B cell (primary cell): ENCODE measurements around the gene HOXD3. TPM values are rescaled to one million over a fixed set of nuclear protein-coding genes. Genes with fewer than 3 reads are reported as not detected.

Source experiments
- ATAC-seq: fragments of 200-7000 bp; cut with Tn5 transposase; one replicate; pipeline ENCODE4 v1.10.0; 2021; ENCODE audit warnings: low read depth, mild to moderate bottlenecking, moderate number of reproducible peaks, moderate library complexity
- CTCF ChIA-PET: fragments of 350-600 bp; sonication (Branson Sonifier 250); formaldehyde crosslinking; loops from one replicate; lab custom pipeline; 2021; ENCODE audit warnings: antibody characterized with exemption, inconsistent platforms; lab: Charles Lee
- POLR2A ChIA-PET: fragments of 350-600 bp; sonication (Branson Sonifier 250); formaldehyde crosslinking; loops from one replicate; lab custom pipeline; 2021; ENCODE audit warnings: antibody characterized with exemption; lab: Charles Lee
- DNase-seq: peaks from one replicate; pipeline ENCODE4 v3.0.0; 2013
- H2AFZ ChIP-seq: 2 replicates; pipeline ENCODE4 v1.6.1; 2012; ENCODE audit warnings: mild to moderate bottlenecking, low read depth, low read length; ENCODE audit not compliant: insufficient read depth, poor library complexity, severe bottlenecking
- H3K27ac ChIP-seq, 2 donors: 1 replicate in 1 of 2; 2 replicates in 1 of 2; pipeline ENCODE4 v1.5.1; 2012 to 2013; ENCODE audit warnings: low read length in 2 of 2, mild to moderate bottlenecking in 2 of 2, moderate library complexity in 1 of 2
- H3K27me3 ChIP-seq, 4 experiments: fragments of 200-600 bp in 1 of 4; sonication (generic) in 1 of 4; replicated peaks in 1 of 4; 1 replicate in 2 of 4; 2 replicates in 2 of 4; pipeline versions ENCODE4 v1.6.1 to v1.7.0; 2013 to 2016; ENCODE audit warnings: low read length in 3 of 4, mild to moderate bottlenecking in 2 of 4, mixed read lengths in 1 of 4, moderate library complexity in 1 of 4; ENCODE audit not compliant: insufficient read depth in 4 of 4, control insufficient read depth in 3 of 4; ENCODE audit errors: control extremely low read depth in 1 of 4
- H3K36me3 ChIP-seq, 2 experiments: replicated peaks in 1 of 2; 1 replicate in 1 of 2; 2 replicates in 1 of 2; pipeline versions ENCODE4 v1.6.1 to v1.7.1; 2013; ENCODE audit warnings: low read length in 1 of 2; ENCODE audit not compliant: insufficient read depth in 2 of 2, control insufficient read depth in 1 of 2; ENCODE audit errors: control extremely low read depth in 1 of 2, extremely low read depth in 1 of 2
- H3K4me1 ChIP-seq, 2 donors: fragments of 200-600 bp in 1 of 2; sonication (generic) in 1 of 2; 1 replicate in 1 of 2; 2 replicates in 1 of 2; pipeline versions ENCODE4 v1.5.1 to v1.6.1; 2013 to 2017; ENCODE audit warnings: low read length in 2 of 2; ENCODE audit not compliant: control insufficient read depth in 2 of 2, insufficient read depth in 2 of 2
- H3K4me2 ChIP-seq: replicated peaks from 2 replicates; pipeline ENCODE3; 2012; ENCODE audit warnings: mild to moderate bottlenecking, low read depth, low read length; ENCODE audit not compliant: poor library complexity, severe bottlenecking
- H3K4me3 ChIP-seq, 5 experiments: fragments of 200-600 bp in 1 of 5; sonication (generic) in 1 of 5; 1 replicate in 3 of 5; 2 replicates in 2 of 5; pipeline versions ENCODE4 v1.5.1 to v1.7.0; 2011 to 2016; ENCODE audit warnings: low read length in 4 of 5, mild to moderate bottlenecking in 4 of 5, low read depth in 2 of 5, control low read depth in 1 of 5, moderate library complexity in 1 of 5; ENCODE audit not compliant: insufficient read depth in 1 of 5; ENCODE audit errors: control extremely low read depth in 1 of 5, extremely low read depth in 1 of 5
- H3K79me2 ChIP-seq: fragments of 200-600 bp; sonication (generic); one replicate; pipeline ENCODE4 v1.6.0; 2016; ENCODE audit warnings: low read length; ENCODE audit not compliant: control insufficient read depth, insufficient read depth
- H3K9ac ChIP-seq: fragments of 200-600 bp; sonication (generic); 2 replicates; pipeline ENCODE4 v1.6.1; 2017; ENCODE audit warnings: mild to moderate bottlenecking, low read length, moderate library complexity
- H3K9me3 ChIP-seq, 3 donors: one replicate each; pipeline versions ENCODE4 v1.6.1 to v1.7.1; 2013; ENCODE audit warnings: low read length in 2 of 3; ENCODE audit not compliant: control insufficient read depth in 2 of 3, insufficient read depth in 1 of 3; ENCODE audit errors: control extremely low read depth in 1 of 3
- H4K20me1 ChIP-seq: 2 replicates; pipeline ENCODE4 v1.6.0; 2012; ENCODE audit warnings: mild to moderate bottlenecking, low read length; ENCODE audit not compliant: insufficient read depth, control insufficient read depth, poor library complexity, severe bottlenecking
- H3K27ac Mint-ChIP-seq: one replicate; pipeline ENCODE4 v1.8.0; 2021; ENCODE audit warnings: mixed read lengths
- H3K27me3 Mint-ChIP-seq: one replicate; pipeline ENCODE4 v1.8.0; 2021; ENCODE audit warnings: mixed read lengths
- H3K4me1 Mint-ChIP-seq: one replicate; pipeline ENCODE4 v1.8.0; 2021; ENCODE audit warnings: mixed read lengths
- H3K4me3 Mint-ChIP-seq: one replicate; pipeline ENCODE4 v1.8.0; 2021; ENCODE audit warnings: mixed read lengths
- H3K9me3 Mint-ChIP-seq: one replicate; pipeline ENCODE4 v1.8.0; 2022; ENCODE audit warnings: mixed read lengths; ENCODE audit not compliant: insufficient read depth
- EZH2 ChIP-seq: IDR thresholded peaks from 2 replicates; pipeline ENCODE4 v1.6.1; 2012; ENCODE audit warnings: borderline replicate concordance, low read depth, mild to moderate bottlenecking, moderate library complexity, low read length; ENCODE audit not compliant: insufficient read depth, poor library complexity, severe bottlenecking
- WGBS: methylation state at CpG from one replicate; pipeline ENCODE4 v1.1.5; 2013; ENCODE audit warnings: missing lambda C conversion rate; ENCODE audit not compliant: insufficient coverage; 5-methylcytosine and 5-hydroxymethylcytosine counted together
- intact Hi-C: fragments of 100-400 bp; cut with micrococcal nuclease; formaldehyde crosslinking; loops from one replicate; pipeline ENCODE4 v1.10.0; 2022
- polyA plus RNA-seq: library from polyadenylated mRNA; depleted of rRNA; stranded (reverse); fragments of >200 nt; gene quantifications from 2 replicates; pipeline ENCODE4 v1.2.3, GENCODE V29; 2012
- total RNA-seq, 2 donors: library from RNA; stranded (reverse); fragments of 120-200 nt in 1 of 2; gene quantifications; 1 replicate in 1 of 2; 2 replicates in 1 of 2; pipeline versions ENCODE4 v1.2.3 to v1.2.4, GENCODE V29; 2013 to 2022
- TF ChIP-seq, protein P1 (sequence below): fragments of 200-600 bp; IDR thresholded peaks from one replicate; pipeline ENCODE4 v1.8.0; 2022; ENCODE audit warnings: antibody characterized with exemption, mild to moderate bottlenecking

Gene HOXD3
- total and polyA plus RNA-seq, 2 donors (not counting 1 experiment from before 2014, with no cell fraction given) = not detected

DNA sequence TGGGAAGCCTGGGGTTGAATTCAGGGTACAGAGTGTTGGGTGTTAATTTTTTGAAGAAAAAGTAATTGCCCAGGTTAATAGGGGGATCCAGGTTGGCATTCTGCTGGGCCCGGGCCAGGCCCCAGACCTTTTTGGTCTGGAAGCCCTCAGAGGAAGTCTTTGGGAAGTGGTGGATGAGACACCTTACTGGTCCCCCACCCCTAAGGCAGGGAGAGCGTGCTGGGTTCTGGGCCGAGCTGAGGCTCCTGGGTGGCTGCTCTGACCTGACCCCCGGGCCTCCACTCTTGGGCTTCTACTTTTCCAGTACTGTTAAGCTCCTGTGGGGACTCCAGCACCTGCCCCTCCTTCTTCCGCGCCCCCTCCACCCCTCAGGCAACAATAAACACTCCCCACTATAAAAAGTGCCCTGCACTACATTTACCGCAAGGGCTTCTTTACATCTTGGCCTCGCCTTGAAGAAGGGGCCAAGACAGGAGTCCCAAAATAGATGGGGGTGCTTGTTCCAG, 753 bp upstream of the HOXD3 start:
- peak; percentile 9 for DNase-seq
- no peaks in the 10 kb centered on the region for H4K20me1 ChIP-seq
- intact Hi-C loops = no loop called here
- Mint-ChIP-seq H3K4me1 (peaks cover 3% of the 10 kb centered on the region), H3K4me3 (no peak overlapping the region), H3K27me3 (peaks cover 63% of the 10 kb centered on the region), H3K27ac (peak overlapping the region; percentile 20), H3K9me3 (peaks cover 2% of the 10 kb centered on the region)
- ATAC-seq = no peak
- no peak for TF ChIP-seq EZH2
- TF ChIP-seq, protein P1, sequence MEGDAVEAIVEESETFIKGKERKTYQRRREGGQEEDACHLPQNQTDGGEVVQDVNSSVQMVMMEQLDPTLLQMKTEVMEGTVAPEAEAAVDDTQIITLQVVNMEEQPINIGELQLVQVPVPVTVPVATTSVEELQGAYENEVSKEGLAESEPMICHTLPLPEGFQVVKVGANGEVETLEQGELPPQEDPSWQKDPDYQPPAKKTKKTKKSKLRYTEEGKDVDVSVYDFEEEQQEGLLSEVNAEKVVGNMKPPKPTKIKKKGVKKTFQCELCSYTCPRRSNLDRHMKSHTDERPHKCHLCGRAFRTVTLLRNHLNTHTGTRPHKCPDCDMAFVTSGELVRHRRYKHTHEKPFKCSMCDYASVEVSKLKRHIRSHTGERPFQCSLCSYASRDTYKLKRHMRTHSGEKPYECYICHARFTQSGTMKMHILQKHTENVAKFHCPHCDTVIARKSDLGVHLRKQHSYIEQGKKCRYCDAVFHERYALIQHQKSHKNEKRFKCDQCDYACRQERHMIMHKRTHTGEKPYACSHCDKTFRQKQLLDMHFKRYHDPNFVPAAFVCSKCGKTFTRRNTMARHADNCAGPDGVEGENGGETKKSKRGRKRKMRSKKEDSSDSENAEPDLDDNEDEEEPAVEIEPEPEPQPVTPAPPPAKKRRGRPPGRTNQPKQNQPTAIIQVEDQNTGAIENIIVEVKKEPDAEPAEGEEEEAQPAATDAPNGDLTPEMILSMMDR = no peak
- no peak overlapping the region for H3K27ac ChIP-seq
- ChIA-PET CTCF (interaction anchor here (1.6 kb wide), 1 partner anchor 59 kb away, joined by 3 read pairs; no protein-coding TSS in a partner anchor), POLR2A (no interaction called here)
- 37% methylated on average over 6 of the region's 8 CpGs for WGBS
- H3K79me2 ChIP-seq = no peaks in the 10 kb centered on the region
- H3K4me3 ChIP-seq = no peak overlapping the region
- peaks cover 0 to 43% (median 0%) of the 10 kb centered on the region in 3 donors for H3K9me3 ChIP-seq
- no peak overlapping the region for H2AFZ ChIP-seq
- peaks cover 0 to 84% (median 45%) of the 10 kb centered on the region in 4 experiments for H3K27me3 ChIP-seq
- no peak overlapping the region for H3K9ac ChIP-seq
- peaks cover 8 to 14% of the 10 kb centered on the region in 2 donors for H3K4me1 ChIP-seq
- H3K36me3 ChIP-seq = no peaks in the 10 kb centered on the region
- H3K4me2 ChIP-seq = no peak overlapping the region

GRCh38 chr2:176157499-176158185, 535 bp downstream of the HOXD3 start:
- Histone ChIP-seq H3K4me2 (peak overlapping the region; percentile 30), H3K9me3 (peaks cover 0 to 46% (median 0%) of the 10 kb centered on the region in 3 donors), H2AFZ (no peak overlapping the region), H3K27me3 (peaks cover 0 to 86% (median 48%) of the 10 kb centered on the region in 4 experiments), H3K79me2 (no peaks in the 10 kb centered on the region), H3K9ac (no peak overlapping the region), H4K20me1 (no peaks in the 10 kb centered on the region), H3K4me3 (no peak overlapping the region), H3K27ac (no peak overlapping the region), H3K4me1 (peaks cover 8 to 14% of the 10 kb centered on the region in 2 donors), H3K36me3 (no peaks in the 10 kb centered on the region)
- CTCF ChIA-PET = interaction anchor here (1.6 kb wide), 1 partner anchor 60 kb away, joined by 3 read pairs; no protein-coding TSS in a partner anchor
- no peak for ATAC-seq
- peak; percentile 31 for DNase-seq
- Mint-ChIP-seq H3K27ac (no peak overlapping the region), H3K9me3 (peaks cover 2% of the 10 kb centered on the region), H3K4me1 (peaks cover 3% of the 10 kb centered on the region), H3K4me3 (peak overlapping the region; percentile 41), H3K27me3 (peaks cover 68% of the 10 kb centered on the region)
- 13% methylated on average over 39 of the region's 43 CpGs for WGBS
- intact Hi-C loops = no loop called here
- POLR2A ChIA-PET = no interaction called here
- no peak for TF ChIP-seq EZH2
